Ascending aorta (tissue), 2 donors: Measurements from ENCODE around the gene DIP2C. TPM values are rescaled to one million over a fixed set of nuclear protein-coding genes. Genes with fewer than 3 reads are reported as not detected.

Experiments used
- DNase-seq, 2 donors: peaks; one replicate each; pipeline ENCODE4 v3.0.0-alpha.2; 2019; ENCODE audit warnings: low spot score in 2 of 2
- H3K27ac ChIP-seq, 2 donors: fragments of 200-600 bp; sonication (generic); one replicate each; pipeline ENCODE4 v1.5.1; 2016 to 2017; ENCODE audit warnings: mild to moderate bottlenecking in 1 of 2
- H3K27me3 ChIP-seq: fragments of 200-600 bp; sonication (generic); one replicate; pipeline ENCODE4 v1.5.1; 2017
- H3K36me3 ChIP-seq, 2 donors: fragments of 200-600 bp; sonication (generic); one replicate each; pipeline ENCODE4 v1.5.1; 2016
- H3K4me1 ChIP-seq, 2 donors: fragments of 200-600 bp; sonication (generic); one replicate each; pipeline ENCODE4 v1.5.1; 2016 to 2017; ENCODE audit warnings: mild to moderate bottlenecking in 1 of 2
- H3K4me3 ChIP-seq, 2 donors: fragments of 200-600 bp; sonication (generic); one replicate each; pipeline ENCODE4 v1.5.1; 2016 to 2017; ENCODE audit warnings: mild to moderate bottlenecking in 1 of 2
- H3K9me3 ChIP-seq, 2 donors: fragments of 200-600 bp; sonication (generic); one replicate each; pipeline ENCODE4 v1.5.1; 2016
- CTCF ChIP-seq, 3 experiments: fragments of 200-600 bp in 2 of 3; fragments of 450-650 bp in 1 of 3; sonication (generic) in 2 of 3; IDR thresholded peaks; one replicate each; pipeline ENCODE4 v1.5.1; 2016 to 2019; ENCODE audit warnings: antibody characterized with exemption in 3 of 3, mild to moderate bottlenecking in 1 of 3, moderate library complexity in 1 of 3
- intact Hi-C: fragments of 100-400 bp; cut with DNase I; formaldehyde crosslinking; loops from one replicate; pipeline ENCODE4 v1.15.1; 2023
- total RNA-seq: library from RNA; depleted of rRNA; stranded (reverse); fragments of >200 nt; gene quantifications from one replicate; pipeline ENCODE4 v1.1.0, GENCODE V29; 2016

DIP2C gene
- total RNA-seq, 1 donor from 2014 or later = 14.7 TPM

GRCh38 chr10:722281-723060 lies 33.0 kb upstream of the DIP2C start:
- intact Hi-C loops = no loop called here
- no peak for DNase-seq
- H3K4me3 ChIP-seq = no peak overlapping the region

DNA sequence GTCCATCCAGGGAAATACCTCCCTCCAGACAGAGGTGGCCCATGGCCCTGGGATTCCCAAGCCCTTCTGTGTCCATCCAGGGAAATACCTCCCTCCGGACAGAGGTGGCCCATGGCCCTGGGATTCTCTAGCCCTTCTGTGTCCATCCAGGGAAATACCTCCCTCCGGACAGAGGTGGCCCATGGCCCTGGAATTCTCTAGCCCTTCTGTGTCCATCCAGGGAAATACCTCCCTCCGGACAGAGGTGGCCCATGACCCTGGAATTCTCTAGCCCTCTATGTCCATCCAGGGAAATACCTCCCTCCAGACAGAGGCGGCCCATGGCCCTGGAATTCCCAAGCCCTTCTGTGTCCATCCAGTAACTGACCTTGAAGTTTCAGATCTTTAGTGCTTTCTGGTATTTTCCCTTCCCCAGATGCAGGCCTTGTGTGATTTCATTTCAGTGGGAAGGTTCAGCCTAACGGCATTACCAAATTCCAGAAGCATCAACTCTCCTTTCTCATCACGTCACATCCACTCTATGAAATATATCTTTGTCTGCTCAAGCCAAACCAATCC lies 28.8 kb upstream of the DIP2C start:
- intact Hi-C loops = no loop called here
- H3K36me3 ChIP-seq = no peaks in the 10 kb centered on the region
- H3K27me3 ChIP-seq = no peaks in the 10 kb centered on the region
- no peak overlapping the region for H3K27ac ChIP-seq
- no peak for DNase-seq
- H3K4me3 ChIP-seq = no peak overlapping the region
- H3K9me3 ChIP-seq = peaks cover 0 to 5% of the 10 kb centered on the region in 2 donors
- H3K4me1 ChIP-seq = no peaks in the 10 kb centered on the region
- no peak for TF ChIP-seq CTCF (IDR thresholded peaks at IDR 0.05)

More at GRCh38 chr10:722281-723060, 33.0 kb upstream of the DIP2C start:
- Histone ChIP-seq H3K4me1 (no peaks in the 10 kb centered on the region), H3K27ac (no peak overlapping the region), H3K27me3 (no peaks in the 10 kb centered on the region), H3K36me3 (no peaks in the 10 kb centered on the region), H3K9me3 (no peaks in the 10 kb centered on the region)
- TF ChIP-seq CTCF (IDR thresholded peaks at IDR 0.05) = no peak

DNA sequence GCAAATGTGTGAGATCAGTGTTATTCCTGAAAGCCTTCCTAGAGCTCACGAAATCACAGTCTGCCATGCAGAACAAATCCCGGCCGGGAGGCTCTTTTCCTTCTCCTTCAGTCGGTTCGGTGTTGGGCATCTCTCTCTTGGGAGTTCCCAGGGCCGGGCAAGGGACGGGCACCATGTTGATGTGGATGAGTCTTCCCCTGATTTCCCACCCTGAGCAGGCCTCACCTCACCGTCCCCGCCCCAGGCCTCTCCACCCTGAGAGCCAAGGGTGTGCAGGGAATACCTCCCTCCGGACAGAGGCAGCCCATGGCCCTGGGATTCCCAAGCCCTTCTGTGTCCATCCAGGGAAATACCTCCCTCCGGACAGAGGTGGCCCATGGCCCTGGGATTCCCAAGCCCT lies 28.0 kb upstream of the DIP2C start:
- Histone ChIP-seq H3K9me3 (peaks cover 0 to 5% of the 10 kb centered on the region in 2 donors), H3K4me1 (no peaks in the 10 kb centered on the region), H3K27ac (no peak overlapping the region), H3K4me3 (no peak overlapping the region), H3K27me3 (no peaks in the 10 kb centered on the region), H3K36me3 (no peaks in the 10 kb centered on the region)
- TF ChIP-seq CTCF (IDR thresholded peaks at IDR 0.05) = no peak
- no peak for DNase-seq
- intact Hi-C loops = no loop called here

DNA sequence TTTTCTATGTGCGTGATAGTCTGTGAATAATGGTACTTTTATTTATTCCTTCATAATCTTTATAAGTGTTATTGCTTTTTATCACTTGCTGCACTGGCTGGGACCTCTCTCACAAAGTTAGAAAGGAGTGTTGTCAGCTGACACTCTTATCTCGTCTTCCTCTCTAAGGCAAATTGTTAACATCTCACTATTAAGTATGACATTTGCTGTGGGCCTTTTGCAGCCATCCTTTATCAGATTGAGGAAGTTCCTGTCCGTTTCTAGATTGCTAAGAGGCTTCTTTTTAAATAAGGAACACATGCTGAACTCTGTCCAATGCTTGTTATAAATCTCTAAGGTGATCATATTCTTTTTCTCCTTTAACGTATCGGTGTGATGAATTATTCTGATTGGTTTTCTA lies 27.4 kb upstream of the DIP2C start:
- H3K9me3 ChIP-seq = peaks cover 0 to 5% of the 10 kb centered on the region in 2 donors
- no peak for TF ChIP-seq CTCF (IDR thresholded peaks at IDR 0.05)
- H3K4me3 ChIP-seq = no peak overlapping the region
- DNase-seq = no peak
- no peaks in the 10 kb centered on the region for H3K4me1 ChIP-seq
- H3K36me3 ChIP-seq = no peaks in the 10 kb centered on the region
- H3K27me3 ChIP-seq = no peaks in the 10 kb centered on the region
- no peak overlapping the region for H3K27ac ChIP-seq
- intact Hi-C loops = no loop called here

- no peak for TF ChIP-seq CTCF (IDR thresholded peaks at IDR 0.05)
Measured at GRCh38 chr10:714214-714613, 24.7 kb upstream of the DIP2C start.

More at GRCh38 chr10:714214-714613, 24.7 kb upstream of the DIP2C start:
- no peaks in the 10 kb centered on the region for H3K36me3 ChIP-seq
- no peaks in the 10 kb centered on the region for H3K4me1 ChIP-seq
- H3K9me3 ChIP-seq = peaks cover 0 to 5% of the 10 kb centered on the region in 2 donors
- no peaks in the 10 kb centered on the region for H3K27me3 ChIP-seq
- H3K4me3 ChIP-seq = no peak overlapping the region
- intact Hi-C loops = no loop called here
- DNase-seq = no peak
- no peak overlapping the region for H3K27ac ChIP-seq
